Measurements from ENCODE around the gene GYS1. TPM values are rescaled to one million over a fixed set of nuclear protein-coding genes. Genes with fewer than 3 reads are reported as not detected.

GYS1 gene
- total RNA-seq, 8 experiments from 2014 or later, result 13.0 to 72.5 (median 18.3) TPM

- WGBS, 10 experiments, result 0 to 26% (median 7%) methylated on average over 2 to 7 of the region's 28 CpGs; no CpG with 5 or more reads in 5 of the 10 experiments
- Histone ChIP-seq H3K4me3 (peak overlapping the region in 3 of 5 donors; percentile 4 to 62 (median 11)), H3K27ac (peak overlapping the region; percentile 46 to 88), H3K4me1 (replicated peaks in 1 of 2) (peaks cover 22 to 27% of the 10 kb centered on the region in 2 donors)
- in situ Hi-C loops (cut with MboI; ENCODE audit: low pct_unique_long_range_greater_than_20kb in 2 of 9, low sequenced_read_pairs in 9 of 9, unreplicated experiment in 9 of 9), result loop anchor here in 6 of 9 experiments (25.0 kb wide), 2 partner anchors 176 to 326 kb away; partner anchors contain the start of genes CA11 (in 1 of the 6) and DBP (in 1 of the 6)
- ATAC-seq (replicated peaks in 6 of 8), result peak; percentile 0 to 34 (median 16)
Observed at GRCh38 chr19:48963371-48964204, 29.5 kb downstream of the GYS1 start.

DNA sequence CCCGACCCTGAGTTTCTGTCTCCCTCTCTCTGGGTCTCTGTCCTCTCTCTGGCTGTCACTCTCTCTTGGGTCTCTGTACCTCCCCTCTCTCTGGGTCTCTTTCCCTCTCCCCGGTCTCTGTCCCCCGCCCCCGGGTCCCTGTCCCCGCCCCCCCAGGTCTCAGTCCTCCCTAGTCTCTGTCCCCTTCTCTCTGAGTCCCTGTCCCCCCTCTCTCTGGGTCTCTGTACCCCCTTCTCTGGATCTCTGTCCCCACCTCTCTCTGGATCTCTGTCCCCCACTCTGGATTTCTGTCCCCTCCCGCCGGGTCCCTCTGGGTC lies 30.3 kb downstream of the GYS1 start:
- no peak overlapping the region for H3K27ac ChIP-seq
- no peak for ATAC-seq (replicated peaks in 6 of 8)
- peaks cover 22 to 27% of the 10 kb centered on the region in 2 donors for H3K4me1 ChIP-seq (replicated peaks in 1 of 2)
- in situ Hi-C loops (cut with MboI; ENCODE audit: low pct_unique_long_range_greater_than_20kb in 2 of 9, low sequenced_read_pairs in 9 of 9, unreplicated experiment in 9 of 9), result loop anchor here in 6 of 9 experiments (25.0 kb wide), 2 partner anchors 176 to 326 kb away; partner anchors contain the start of genes CA11 (in 1 of the 6) and DBP (in 1 of the 6)
- WGBS, 10 experiments, result no CpG with 5 or more reads among the region's 7 CpGs
- H3K4me3 ChIP-seq, result no peak overlapping the region

DNA sequence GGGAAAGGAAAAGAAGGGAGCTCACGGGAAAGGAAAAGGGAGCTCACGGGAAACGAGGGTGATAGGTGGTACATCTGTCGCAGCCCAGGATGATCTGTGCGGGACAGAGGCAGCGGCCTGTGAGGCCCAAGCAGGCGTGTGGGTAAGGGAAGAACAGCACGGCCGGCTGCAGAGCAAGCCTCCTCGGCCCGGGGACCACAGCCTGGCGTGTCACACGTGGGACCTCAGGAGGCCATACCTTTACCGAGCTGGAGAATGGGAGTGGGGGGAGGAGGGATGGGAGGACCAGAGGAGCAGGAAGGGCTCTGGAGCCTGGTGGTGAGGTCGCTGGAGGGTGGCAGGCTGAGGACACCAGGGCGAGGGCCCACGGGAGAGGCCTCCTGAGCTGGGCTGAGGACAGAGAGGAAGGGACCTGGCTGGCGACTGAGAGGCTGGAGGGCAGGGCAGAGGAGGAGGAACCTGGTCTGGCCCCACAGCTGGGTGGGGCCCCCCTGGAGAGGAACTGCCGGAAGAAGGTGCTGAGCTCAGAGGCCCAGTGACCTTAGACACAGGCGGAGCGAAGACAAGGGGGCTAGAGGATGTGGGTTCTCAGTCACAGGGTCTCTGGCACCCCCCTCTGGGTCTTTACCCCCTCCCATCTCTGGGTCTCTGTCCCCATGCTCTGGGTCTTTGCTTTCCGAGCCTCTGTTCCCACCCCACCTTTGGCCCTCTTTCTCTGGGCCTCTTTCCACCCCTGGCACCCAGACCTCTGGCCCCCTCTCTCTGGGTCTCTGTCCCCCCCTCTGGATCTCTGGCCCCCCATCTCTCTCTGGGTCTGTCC lies 30.9 kb downstream of the GYS1 start:
- WGBS, 10 experiments, result 60 to 100% methylated on average over 1 to 3 of the region's 22 CpGs; no CpG with 5 or more reads in 8 of the 10 experiments
- Histone ChIP-seq H3K4me1 (replicated peaks in 1 of 2) (peaks cover 22 to 27% of the 10 kb centered on the region in 2 donors), H3K27ac (peak overlapping the region in 1 of 2 donors; percentile 11), H3K4me3 (no peak overlapping the region)
- peak in 3 of 8 experiments; percentile 3 to 30 (median 13) for ATAC-seq (replicated peaks in 6 of 8)
- in situ Hi-C loops (cut with MboI; ENCODE audit: low pct_unique_long_range_greater_than_20kb in 2 of 9, low sequenced_read_pairs in 9 of 9, unreplicated experiment in 9 of 9), result loop anchor here in 6 of 9 experiments (25.0 kb wide), 2 partner anchors 175 to 325 kb away; partner anchors contain the start of genes CA11 (in 1 of the 6) and DBP (in 1 of the 6)

GRCh38 chr19:48961673-48962028 lies 31.5 kb downstream of the GYS1 start:
- no peak for ATAC-seq (replicated peaks in 6 of 8)
- WGBS, 10 experiments, result 100% methylated on average over 2 of the region's 12 CpGs; no CpG with 5 or more reads in 9 of the 10 experiments
- Histone ChIP-seq H3K4me1 (replicated peaks in 1 of 2) (peaks cover 22 to 27% of the 10 kb centered on the region in 2 donors), H3K27ac (no peak overlapping the region), H3K4me3 (no peak overlapping the region)
- in situ Hi-C loops (cut with MboI; ENCODE audit: low pct_unique_long_range_greater_than_20kb in 2 of 9, low sequenced_read_pairs in 9 of 9, unreplicated experiment in 9 of 9), result loop anchor here in 6 of 9 experiments (25.0 kb wide), 2 partner anchors 174 to 324 kb away; partner anchors contain the start of genes CA11 (in 1 of the 6) and DBP (in 1 of the 6)

DNA sequence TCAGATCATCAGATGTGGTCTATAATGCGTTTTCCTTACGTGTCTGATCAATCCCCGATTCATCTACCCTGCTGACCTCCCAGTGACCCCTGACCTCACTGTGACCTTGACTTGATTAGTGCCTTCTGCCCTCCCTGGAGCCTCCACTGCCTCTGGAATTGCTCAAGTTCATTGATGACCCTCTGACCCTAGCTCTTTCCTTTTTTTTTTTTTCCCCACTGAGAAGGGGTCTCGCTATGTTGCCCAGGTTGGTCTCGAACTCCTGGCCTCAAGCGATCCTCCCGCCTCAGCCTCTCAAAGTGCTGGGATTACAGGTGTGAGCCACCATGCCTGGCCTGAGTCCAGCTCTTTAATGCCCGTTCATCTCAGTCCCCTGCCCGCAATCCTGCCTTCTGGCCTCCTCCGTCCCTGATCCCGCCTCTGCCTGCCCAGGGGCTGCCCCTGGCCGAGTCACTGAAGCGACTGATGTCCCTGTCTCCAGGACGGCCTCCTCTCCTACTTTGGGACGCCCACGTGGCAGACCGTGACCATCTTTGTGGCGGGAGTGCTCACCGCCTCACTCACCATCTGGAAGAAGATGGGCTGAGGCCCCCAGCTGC lies 32.0 kb downstream of the GYS1 start:
- no peak for ATAC-seq (replicated peaks in 6 of 8)
- in situ Hi-C loops (cut with MboI; ENCODE audit: low pct_unique_long_range_greater_than_20kb in 2 of 9, low sequenced_read_pairs in 9 of 9, unreplicated experiment in 9 of 9), result loop anchor here in 6 of 9 experiments (25.0 kb wide), 2 partner anchors 174 to 324 kb away; partner anchors contain the start of genes CA11 (in 1 of the 6) and DBP (in 1 of the 6)
- Histone ChIP-seq H3K27ac (no peak overlapping the region), H3K4me1 (replicated peaks in 1 of 2) (peaks cover 18 to 22% of the 10 kb centered on the region in 2 donors), H3K4me3 (no peak overlapping the region)
- WGBS, 10 experiments, result 67 to 100% (median 95%) methylated on average over 2 to 12 of the region's 19 CpGs; no CpG with 5 or more reads in 5 of the 10 experiments

GRCh38 chr19:48959341-48960239 lies 33.5 kb downstream of the GYS1 start:
- no peak overlapping the region for H3K27ac ChIP-seq
- WGBS, 10 experiments, result 74 to 100% (median 92%) methylated on average over 1 to 13 of the region's 16 CpGs

DNA sequence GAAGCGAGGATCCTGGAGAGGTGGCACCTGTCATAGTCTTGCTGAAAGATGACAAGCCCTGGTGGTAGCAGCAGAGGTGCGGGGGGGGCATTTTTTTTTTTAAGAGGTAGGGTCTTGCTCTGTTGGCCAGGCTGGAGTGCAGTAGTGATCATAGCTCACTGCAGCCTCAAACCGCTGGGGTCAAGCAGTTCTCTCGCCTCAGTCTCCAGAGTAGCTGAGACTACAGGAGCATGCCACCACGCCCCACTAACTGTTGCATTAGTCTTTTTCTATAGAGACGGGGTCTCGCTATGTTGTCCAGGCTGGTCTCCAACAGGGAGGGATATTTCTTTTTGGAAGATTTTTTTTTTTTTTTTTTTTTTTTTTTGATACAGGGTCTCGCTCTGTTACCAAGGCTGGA lies 35.1 kb downstream of the GYS1 start:
- Histone ChIP-seq H3K4me3 (no peak overlapping the region), H3K4me1 (replicated peaks in 1 of 2) (peaks cover 6 to 11% of the 10 kb centered on the region in 2 donors), H3K27ac (no peak overlapping the region)
- in situ Hi-C loops (cut with MboI; ENCODE audit: low pct_unique_long_range_greater_than_20kb in 2 of 9, low sequenced_read_pairs in 9 of 9, unreplicated experiment in 9 of 9), result loop anchor here in 6 of 9 experiments (25.0 kb wide), 2 partner anchors 171 to 321 kb away; partner anchors contain the start of genes CA11 (in 1 of the 6) and DBP (in 1 of the 6)
- 90 to 100% (median 100%) methylated on average over 2 to 5 of the region's 8 CpGs; no CpG with 5 or more reads in 2 of the 10 experiments for WGBS, 10 experiments
- ATAC-seq (replicated peaks in 6 of 8), result no peak

More at GRCh38 chr19:48959341-48960239, 33.5 kb downstream of the GYS1 start:
- Histone ChIP-seq H3K4me3 (no peak overlapping the region), H3K4me1 (replicated peaks in 1 of 2) (peaks cover 21 to 26% of the 10 kb centered on the region in 2 donors)
- ATAC-seq (replicated peaks in 6 of 8), result no peak
- in situ Hi-C loops (cut with MboI; ENCODE audit: low pct_unique_long_range_greater_than_20kb in 2 of 9, low sequenced_read_pairs in 9 of 9, unreplicated experiment in 9 of 9), result loop anchor here in 6 of 9 experiments (25.0 kb wide), 2 partner anchors 172 to 322 kb away; partner anchors contain the start of genes CA11 (in 1 of the 6) and DBP (in 1 of the 6)

- ATAC-seq (replicated peaks in 6 of 8), result no peak
- peak overlapping the region; percentile 49 to 83 for H3K27ac ChIP-seq
- H3K4me3 ChIP-seq, result peak overlapping the region; percentile 62 to 94 (median 78)
- 0 to 100% (median 35%) methylated on average over 1 to 7 of the region's 16 CpGs; no CpG with 5 or more reads in 4 of the 10 experiments for WGBS, 10 experiments
- in situ Hi-C loops (cut with MboI; ENCODE audit: low pct_unique_long_range_greater_than_20kb in 2 of 9, low sequenced_read_pairs in 9 of 9, unreplicated experiment in 9 of 9), result loop anchor here in 6 of 9 experiments (25.0 kb wide), 2 partner anchors 168 to 318 kb away; partner anchors contain the start of genes CA11 (in 1 of the 6) and DBP (in 1 of the 6)
- H3K4me1 ChIP-seq (replicated peaks in 1 of 2), result peaks cover 6% of the 10 kb centered on the region in 2 donors
Observed at GRCh38 chr19:48955308-48955958, 37.7 kb downstream of the GYS1 start.

DNA sequence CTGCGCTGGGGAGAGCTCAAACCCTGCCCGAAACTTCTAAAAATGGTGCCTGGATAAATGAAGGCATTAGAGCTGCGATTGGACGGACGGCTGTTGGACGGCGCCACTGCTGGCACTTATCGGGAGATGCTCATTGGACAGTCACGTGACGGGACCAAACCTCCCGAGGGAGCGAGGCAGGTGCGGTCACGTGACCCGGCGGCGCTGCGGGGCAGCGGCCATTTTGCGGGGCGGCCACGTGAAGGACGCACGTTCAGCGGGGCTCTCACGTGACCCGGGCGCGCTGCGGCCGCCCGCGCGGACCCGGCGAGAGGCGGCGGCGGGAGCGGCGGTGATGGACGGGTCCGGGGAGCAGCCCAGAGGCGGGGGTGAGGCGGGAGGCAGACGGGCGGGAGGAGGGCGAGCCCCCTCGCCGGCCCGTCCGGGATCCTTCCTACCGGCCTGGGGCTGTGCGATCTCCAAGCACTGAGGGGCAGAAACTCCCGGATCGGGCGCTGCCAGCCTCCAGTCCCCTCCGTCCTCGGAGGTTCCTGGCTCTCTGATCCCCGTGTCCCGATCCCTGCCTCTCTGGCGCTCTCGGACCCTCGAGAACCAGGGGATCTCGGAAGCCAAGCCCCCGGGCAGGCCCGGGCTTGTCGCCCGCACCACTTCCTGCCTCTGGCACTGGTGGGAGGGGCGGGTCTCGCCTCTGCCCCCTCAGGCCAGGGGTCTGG lies 38.4 kb downstream of the GYS1 start, which contains the start of gene BAX:
Gene BAX, plus strand, starts transcription at position 281 of the 713 bp plus-strand sequence. Its CDS starts 54 bp downstream, at position 335.
- WGBS, 10 experiments, result 0 to 18% (median 0%) methylated on average over 2 to 4 of the region's 71 CpGs; no CpG with 5 or more reads in 3 of the 10 experiments
- Histone ChIP-seq H3K4me1 (replicated peaks in 1 of 2) (peaks cover 6% of the 10 kb centered on the region in 2 donors), H3K27ac (peak within 1 kb of the TSS; percentile 49 to 83), H3K4me3 (peak within 1 kb of the TSS; percentile 62 to 94 (median 78))
- ATAC-seq (replicated peaks in 6 of 8), result peak; percentile 81 to 95 (median 93)
- in situ Hi-C loops (cut with MboI; ENCODE audit: low pct_unique_long_range_greater_than_20kb in 2 of 9, low sequenced_read_pairs in 9 of 9, unreplicated experiment in 9 of 9), result loop anchor here in 6 of 9 experiments (25.0 kb wide), 2 partner anchors 167 to 317 kb away; partner anchors contain the start of genes CA11 (in 1 of the 6) and DBP (in 1 of the 6)

DNA sequence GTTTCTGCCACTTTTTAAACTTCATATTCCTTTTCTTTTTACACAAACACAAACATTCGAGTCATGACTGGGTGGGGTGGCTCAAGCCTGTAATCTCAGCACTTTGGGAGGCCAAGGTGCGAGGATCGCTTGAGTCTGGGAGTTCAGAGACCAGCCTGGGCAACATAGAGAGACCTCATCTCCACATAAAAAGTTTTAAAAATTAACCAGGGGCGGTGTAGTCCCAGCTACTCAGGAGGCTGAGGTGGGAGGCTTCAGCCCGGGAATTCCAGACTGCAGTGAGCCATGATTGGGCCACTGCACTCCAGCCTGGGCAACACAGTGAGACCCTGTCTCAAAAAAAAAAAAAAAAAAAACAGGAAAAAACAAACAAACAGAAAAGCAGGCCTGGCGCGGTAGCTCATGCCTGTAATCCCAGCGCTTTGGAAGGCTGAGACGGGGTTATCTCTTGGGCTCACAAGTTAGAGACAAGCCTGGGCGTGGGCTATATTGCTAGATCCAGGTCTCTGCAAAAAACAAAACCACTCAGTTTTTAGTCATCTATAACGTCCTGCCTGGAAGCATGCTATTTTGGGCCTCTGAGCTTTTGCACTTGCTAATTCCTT lies 39.0 kb downstream of the GYS1 start:
- peak overlapping the region in 1 of 2 donors; percentile 31 for H3K27ac ChIP-seq
- H3K4me1 ChIP-seq (replicated peaks in 1 of 2), result peaks cover 6% of the 10 kb centered on the region in 2 donors
- no peak for ATAC-seq (replicated peaks in 6 of 8)
- in situ Hi-C loops (cut with MboI; ENCODE audit: low pct_unique_long_range_greater_than_20kb in 2 of 9, low sequenced_read_pairs in 9 of 9, unreplicated experiment in 9 of 9), result loop anchor here in 6 of 9 experiments (25.0 kb wide), 2 partner anchors 167 to 317 kb away; partner anchors contain the start of genes CA11 (in 1 of the 6) and DBP (in 1 of the 6)
- 46 to 86% (median 64%) methylated on average over 4 to 11 of the region's 11 CpGs; no CpG with 5 or more reads in 1 of the 10 experiments for WGBS, 10 experiments
- H3K4me3 ChIP-seq, result peak overlapping the region; percentile 20 to 94 (median 78)

Data from motor neuron (in vitro differentiated cells).